Measurements from ENCODE around the gene P2RX3. TPM values are rescaled to one million over a fixed set of nuclear protein-coding genes. Genes with fewer than 3 reads are reported as not detected.
A peak's percentile ranks its signal among the peaks of the same experiment; 100 is the strongest.

P2RX3 gene
- total and polyA plus RNA-seq, 9 donors: 1.3 to 5.2 (median 2.5) TPM

GRCh38 chr11:57406337-57406904 lies 68.3 kb downstream of the P2RX3 start:
- Histone ChIP-seq H3K4me3 (ENCODE audit: low read length) (no peak overlapping the region), H3K36me3 (ENCODE audit: control insufficient read depth, insufficient read depth, low read length) (peaks cover 47% of the 10 kb centered on the region), H3K27me3 (ENCODE audit: control insufficient read depth, insufficient read depth, low read length) (no peaks in the 10 kb centered on the region), H3K4me1 (ENCODE audit: control insufficient read depth, insufficient read depth, low read length) (peaks cover 12% of the 10 kb centered on the region), H3K27ac (ENCODE audit: low read length) (peak overlapping the region; percentile 32), H3K9me3 (replicated peaks; ENCODE audit: control insufficient read depth, low read depth, low read length) (no peaks in the 10 kb centered on the region)
- no peak for DNase-seq
- WGBS (ENCODE audit: insufficient coverage): 86% methylated on average over 1 of the region's 4 CpGs

GRCh38 chr11:57407010-57407920 lies 69.1 kb downstream of the P2RX3 start:
- Histone ChIP-seq H3K27ac (ENCODE audit: low read length) (peak overlapping the region; percentile 32), H3K4me1 (ENCODE audit: control insufficient read depth, insufficient read depth, low read length) (peaks cover 12% of the 10 kb centered on the region), H3K9me3 (replicated peaks; ENCODE audit: control insufficient read depth, low read depth, low read length) (no peaks in the 10 kb centered on the region), H3K27me3 (ENCODE audit: control insufficient read depth, insufficient read depth, low read length) (no peaks in the 10 kb centered on the region), H3K4me3 (ENCODE audit: low read length) (no peak overlapping the region), H3K36me3 (ENCODE audit: control insufficient read depth, insufficient read depth, low read length) (peaks cover 47% of the 10 kb centered on the region)
- peak; percentile 65 for DNase-seq
- 74% methylated on average over 8 of the region's 9 CpGs for WGBS (ENCODE audit: insufficient coverage)

- Histone ChIP-seq H3K4me3 (ENCODE audit: low read length) (no peak overlapping the region), H3K9me3 (replicated peaks; ENCODE audit: control insufficient read depth, low read depth, low read length) (no peaks in the 10 kb centered on the region), H3K4me1 (ENCODE audit: control insufficient read depth, insufficient read depth, low read length) (peaks cover 12% of the 10 kb centered on the region), H3K36me3 (ENCODE audit: control insufficient read depth, insufficient read depth, low read length) (peaks cover 47% of the 10 kb centered on the region), H3K27me3 (ENCODE audit: control insufficient read depth, insufficient read depth, low read length) (no peaks in the 10 kb centered on the region), H3K27ac (ENCODE audit: low read length) (no peak overlapping the region)
- WGBS (ENCODE audit: insufficient coverage): 100% methylated on average over 3 of the region's 8 CpGs
- no peak for DNase-seq
Measured at GRCh38 chr11:57407941-57408475, 69.9 kb downstream of the P2RX3 start.

GRCh38 chr11:57408771-57409170 lies 70.6 kb downstream of the P2RX3 start:
- no peak overlapping the region for H3K27ac ChIP-seq (ENCODE audit: low read length)
- H3K4me3 ChIP-seq (ENCODE audit: low read length): no peak overlapping the region
- H3K9me3 ChIP-seq (replicated peaks; ENCODE audit: control insufficient read depth, low read depth, low read length): no peaks in the 10 kb centered on the region
- 84% methylated on average over 2 of the region's 2 CpGs for WGBS (ENCODE audit: insufficient coverage)
- peaks cover 52% of the 10 kb centered on the region for H3K36me3 ChIP-seq (ENCODE audit: control insufficient read depth, insufficient read depth, low read length)
- H3K4me1 ChIP-seq (ENCODE audit: control insufficient read depth, insufficient read depth, low read length): peaks cover 12% of the 10 kb centered on the region
- no peaks in the 10 kb centered on the region for H3K27me3 ChIP-seq (ENCODE audit: control insufficient read depth, insufficient read depth, low read length)
- no peak for DNase-seq

- no peak overlapping the region for H3K27ac ChIP-seq (ENCODE audit: low read length)
- H3K9me3 ChIP-seq (replicated peaks; ENCODE audit: control insufficient read depth, low read depth, low read length): no peaks in the 10 kb centered on the region
- H3K4me3 ChIP-seq (ENCODE audit: low read length): no peak overlapping the region
- H3K36me3 ChIP-seq (ENCODE audit: control insufficient read depth, insufficient read depth, low read length): peaks cover 59% of the 10 kb centered on the region
- DNase-seq: no peak
- H3K27me3 ChIP-seq (ENCODE audit: control insufficient read depth, insufficient read depth, low read length): no peaks in the 10 kb centered on the region
- peaks cover 12% of the 10 kb centered on the region for H3K4me1 ChIP-seq (ENCODE audit: control insufficient read depth, insufficient read depth, low read length)
- 95% methylated on average over 13 of the region's 18 CpGs for WGBS (ENCODE audit: insufficient coverage)
Measured at GRCh38 chr11:57409321-57410100, 71.4 kb downstream of the P2RX3 start.

GRCh38 chr11:57410287-57410686 lies 72.1 kb downstream of the P2RX3 start:
- H3K36me3 ChIP-seq (ENCODE audit: control insufficient read depth, insufficient read depth, low read length): peaks cover 67% of the 10 kb centered on the region
- no peaks in the 10 kb centered on the region for H3K27me3 ChIP-seq (ENCODE audit: control insufficient read depth, insufficient read depth, low read length)
- H3K9me3 ChIP-seq (replicated peaks; ENCODE audit: control insufficient read depth, low read depth, low read length): no peaks in the 10 kb centered on the region
- no peak overlapping the region for H3K27ac ChIP-seq (ENCODE audit: low read length)
- H3K4me1 ChIP-seq (ENCODE audit: control insufficient read depth, insufficient read depth, low read length): peaks cover 12% of the 10 kb centered on the region
- H3K4me3 ChIP-seq (ENCODE audit: low read length): no peak overlapping the region
- no peak for DNase-seq

GRCh38 chr11:57413681-57414080 lies 75.5 kb downstream of the P2RX3 start:
- Histone ChIP-seq H3K4me1 (ENCODE audit: control insufficient read depth, insufficient read depth, low read length) (no peaks in the 10 kb centered on the region), H3K27me3 (ENCODE audit: control insufficient read depth, insufficient read depth, low read length) (no peaks in the 10 kb centered on the region), H3K36me3 (ENCODE audit: control insufficient read depth, insufficient read depth, low read length) (peaks cover 72% of the 10 kb centered on the region), H3K27ac (ENCODE audit: low read length) (no peak overlapping the region), H3K9me3 (replicated peaks; ENCODE audit: control insufficient read depth, low read depth, low read length) (no peaks in the 10 kb centered on the region), H3K4me3 (ENCODE audit: low read length) (no peak overlapping the region)
- no peak for DNase-seq
- WGBS (ENCODE audit: insufficient coverage): 88% methylated on average over 4 of the region's 4 CpGs

- no peaks in the 10 kb centered on the region for H3K4me1 ChIP-seq (ENCODE audit: control insufficient read depth, insufficient read depth, low read length)
- no peak overlapping the region for H3K27ac ChIP-seq (ENCODE audit: low read length)
- no peaks in the 10 kb centered on the region for H3K27me3 ChIP-seq (ENCODE audit: control insufficient read depth, insufficient read depth, low read length)
- no peak overlapping the region for H3K4me3 ChIP-seq (ENCODE audit: low read length)
- H3K36me3 ChIP-seq (ENCODE audit: control insufficient read depth, insufficient read depth, low read length): peaks cover 71% of the 10 kb centered on the region
- WGBS (ENCODE audit: insufficient coverage): no CpG with 5 or more reads among the region's 11 CpGs
- DNase-seq: no peak
- no peaks in the 10 kb centered on the region for H3K9me3 ChIP-seq (replicated peaks; ENCODE audit: control insufficient read depth, low read depth, low read length)
Measured at GRCh38 chr11:57414612-57415212, 76.6 kb downstream of the P2RX3 start.

GRCh38 chr11:57416436-57416835 lies 78.3 kb downstream of the P2RX3 start:
- H3K4me1 ChIP-seq (ENCODE audit: control insufficient read depth, insufficient read depth, low read length): no peaks in the 10 kb centered on the region
- H3K9me3 ChIP-seq (replicated peaks; ENCODE audit: control insufficient read depth, low read depth, low read length): no peaks in the 10 kb centered on the region
- 60% methylated on average over 1 of the region's 3 CpGs for WGBS (ENCODE audit: insufficient coverage)
- no peak overlapping the region for H3K27ac ChIP-seq (ENCODE audit: low read length)
- H3K36me3 ChIP-seq (ENCODE audit: control insufficient read depth, insufficient read depth, low read length): peaks cover 75% of the 10 kb centered on the region
- H3K27me3 ChIP-seq (ENCODE audit: control insufficient read depth, insufficient read depth, low read length): no peaks in the 10 kb centered on the region
- DNase-seq: no peak
- no peak overlapping the region for H3K4me3 ChIP-seq (ENCODE audit: low read length)
